Panc1 (cell line): ENCODE results near the gene ANKRD40. TPM values are rescaled to one million over a fixed set of nuclear protein-coding genes. Genes with fewer than 3 reads are reported as not detected.

Experiments
- ATAC-seq: fragments of 200-7000 bp; cut with Tn5 transposase; 2 replicates; pipeline ENCODE4 v1.9.1; 2020; ENCODE audit warnings: mild to moderate bottlenecking, moderate library complexity
- BruUV-seq: library from RNA; stranded (reverse); fragments of 400-500 nt; replicated peaks from 2 replicates; lab custom pipeline; 2021; lab: Mats Ljungman, UMichigan
- CTCF ChIA-PET: fragments of 300-600 bp; sonication (Branson Sonifier 250); formaldehyde crosslinking; loops from one replicate; lab custom pipeline; 2022; ENCODE audit warnings: antibody characterized with exemption; lab: Charles Lee
- POLR2A ChIA-PET: fragments of 300-600 bp; sonication (Branson Sonifier 250); formaldehyde crosslinking; loops from one replicate; lab custom pipeline; 2022; ENCODE audit warnings: antibody characterized with exemption; lab: Charles Lee
- DNase-seq: peaks from one replicate; pipeline ENCODE4 v3.0.0-alpha.2; 2010; ENCODE audit warnings: low read depth, low spot score
- H3K27ac ChIP-seq: 2 replicates; pipeline ENCODE4 v1.5.1; 2011; ENCODE audit warnings: mild to moderate bottlenecking, low read length, inconsistent platforms
- H3K27me3 ChIP-seq: fragments of 200-500 bp; sonication (Bioruptor generic); 2 replicates; pipeline ENCODE4 v1.6.0; 2014; ENCODE audit warnings: low read length, inconsistent platforms; ENCODE audit not compliant: control insufficient read depth, insufficient read depth
- H3K36me3 ChIP-seq: fragments of 200-500 bp; sonication (Bioruptor generic); 2 replicates; pipeline ENCODE4 v1.5.1; 2014; ENCODE audit warnings: inconsistent platforms, mild to moderate bottlenecking, low read length, moderate library complexity; ENCODE audit not compliant: control insufficient read depth, insufficient read depth
- H3K4me1 ChIP-seq: 2 replicates; pipeline ENCODE4 v1.5.1; 2011; ENCODE audit warnings: inconsistent platforms, mild to moderate bottlenecking, low read length, moderate library complexity; ENCODE audit not compliant: control insufficient read depth, insufficient read depth
- H3K4me3 ChIP-seq, 2 experiments: 2 replicates each; pipeline ENCODE4 v1.5.1; 2011 to 2012; ENCODE audit warnings: low read depth in 2 of 2, low read length in 2 of 2, mild to moderate bottlenecking in 2 of 2, inconsistent platforms in 1 of 2, moderate library complexity in 1 of 2
- H3K9me3 ChIP-seq: fragments of 200-500 bp; sonication (Bioruptor generic); 2 replicates; pipeline ENCODE4 v1.5.1; 2014; ENCODE audit warnings: low read depth, mild to moderate bottlenecking, inconsistent platforms, low read length, moderate library complexity; ENCODE audit not compliant: control insufficient read depth, insufficient read depth
- CTCF ChIP-seq: fragments of 450-650 bp; IDR thresholded peaks from 2 replicates; pipeline ENCODE4 v1.5.1; 2017; ENCODE audit warnings: mild to moderate bottlenecking
- POLR2AphosphoS5 ChIP-seq: IDR thresholded peaks from 2 replicates; pipeline ENCODE4 v1.6.1; 2012; ENCODE audit warnings: mild to moderate bottlenecking, low read depth, low read length, moderate library complexity
- REST ChIP-seq, 2 experiments: IDR thresholded peaks; 2 replicates each; pipeline ENCODE4 v1.6.1; 2011 to 2012; ENCODE audit warnings: low read depth in 2 of 2, control low read depth in 1 of 2, low read length in 1 of 2, mild to moderate bottlenecking in 1 of 2, moderate library complexity in 1 of 2; ENCODE audit not compliant: insufficient read depth in 1 of 2
- SIN3A ChIP-seq: IDR thresholded peaks from 2 replicates; pipeline ENCODE4 v1.6.1; 2012; ENCODE audit warnings: low read depth, mild to moderate bottlenecking, low read length, moderate library complexity, borderline replicate concordance; ENCODE audit not compliant: insufficient read depth
- TCF7L2 ChIP-seq: IDR thresholded peaks from 2 replicates; pipeline ENCODE4 v1.6.1; 2011; ENCODE audit warnings: mild to moderate bottlenecking, low read depth, low read length, inconsistent platforms
- in situ Hi-C: cut with HindIII; loops from 2 replicates; pipeline ENCODE4 v1.10.0; 2016; ENCODE audit warnings: low sequenced_read_pairs, low pct_unique_long_range_greater_than_20kb
- intact Hi-C: fragments of 100-400 bp; cut with micrococcal nuclease; formaldehyde crosslinking; loops from one replicate; pipeline ENCODE4 v1.10.0; 2022; ENCODE audit not compliant: unreplicated experiment
- total RNA-seq: library from RNA; stranded (reverse); gene quantifications from one replicate; pipeline ENCODE4 v1.2.1, GENCODE V29; 2021; ENCODE audit not compliant: unreplicated experiment

The ANKRD40 gene
- total RNA-seq, 1 experiment from 2014 or later = 57.2 TPM

- in situ Hi-C loops (no loop called here), intact Hi-C loops (no loop called here)
- ATAC-seq (no peak), DNase-seq (no peak)
- no peaks in the 10 kb centered on the region for H3K27me3 ChIP-seq
- CTCF ChIA-PET = no interaction called here
- H3K4me1 ChIP-seq = no peaks in the 10 kb centered on the region
- no peaks in the 10 kb centered on the region for H3K36me3 ChIP-seq
- TF ChIP-seq CTCF = no peak
- no peak for TF ChIP-seq REST (IDR thresholded peaks at IDR 0.05; ENCODE audit: insufficient read depth in 1 of 2, low read depth in 2 of 2, low read length in 1 of 2)
- TF ChIP-seq POLR2AphosphoS5 = no peak
- TF ChIP-seq TCF7L2 = no peak
- no peak for TF ChIP-seq SIN3A
- BruUV-seq = no TSS peak
- H3K27ac ChIP-seq = no peak overlapping the region
- H3K4me3 ChIP-seq = no peak overlapping the region
- POLR2A ChIA-PET = no interaction called here
- no peaks in the 10 kb centered on the region for H3K9me3 ChIP-seq
These were observed 32.1 kb downstream of the ANKRD40 start for GRCh38 chr17:50675627-50676026.

- POLR2A ChIA-PET = interaction anchor here (0.8 kb wide), 1 partner anchor 36 kb away, joined by 12 read pairs; no protein-coding TSS in a partner anchor
These were observed 32.5 kb downstream of the ANKRD40 start for GRCh38 chr17:50675190-50675589.

More at GRCh38 chr17:50675190-50675589, 32.5 kb downstream of the ANKRD40 start:
- Histone ChIP-seq H3K36me3 (no peaks in the 10 kb centered on the region), H3K27me3 (no peaks in the 10 kb centered on the region), H3K4me3 (no peak overlapping the region), H3K4me1 (no peaks in the 10 kb centered on the region), H3K27ac (no peak overlapping the region), H3K9me3 (no peaks in the 10 kb centered on the region)
- CTCF ChIA-PET = no interaction called here
- no peak for DNase-seq
- ATAC-seq = no peak
- intact Hi-C loops = no loop called here
- in situ Hi-C loops = no loop called here
- BruUV-seq = no TSS peak
- TF ChIP-seq CTCF = no peak
- TF ChIP-seq REST (IDR thresholded peaks at IDR 0.05; ENCODE audit: insufficient read depth in 1 of 2, low read depth in 2 of 2, low read length in 1 of 2) = no peak
- no peak for TF ChIP-seq SIN3A
- no peak for TF ChIP-seq POLR2AphosphoS5
- no peak for TF ChIP-seq TCF7L2
